ENCODE measurements around the gene CRIP1. TPM values are rescaled to one million over a fixed set of nuclear protein-coding genes. Genes with fewer than 3 reads are reported as not detected.

The CRIP1 gene
- polyA plus RNA-seq, 3 donors, result 688 to 2,084 (median 1,032) TPM

DNA sequence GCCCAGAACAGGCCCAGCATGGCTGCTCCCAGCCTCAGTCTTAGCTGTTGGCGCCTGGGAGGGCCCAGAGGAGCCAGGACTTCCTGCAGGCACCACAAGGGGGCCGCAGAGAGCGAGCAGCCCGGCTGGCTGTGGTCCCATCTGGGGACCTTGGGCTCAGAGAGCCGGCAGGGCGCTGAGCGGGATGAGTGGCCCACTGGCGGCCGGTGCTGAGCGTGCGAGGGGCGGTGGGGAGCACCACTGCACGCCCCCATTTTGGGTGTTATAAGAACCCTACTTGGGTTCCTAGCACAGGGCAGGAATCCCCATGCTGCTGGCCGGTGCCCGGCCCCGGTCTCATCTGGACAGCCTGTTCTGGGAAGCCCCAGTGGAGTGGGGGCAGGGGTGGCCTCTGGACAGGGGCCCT lies 38.0 kb upstream of the CRIP1 start:
- Mint-ChIP-seq H3K27ac (peak overlapping the region in 1 of 7 donors; percentile 11), H3K4me1 (no peaks in the 10 kb centered on the region), H3K27me3 (ENCODE audit: low read depth in 3 of 3) (no peaks in the 10 kb centered on the region), H3K4me3 (no peak overlapping the region), H3K36me3 (peaks cover 27 to 57% of the 10 kb centered on the region in 2 donors), H3K9me3 (no peaks in the 10 kb centered on the region)
- Histone ChIP-seq H3K36me3 (replicated peaks in 1 of 2; ENCODE audit: control insufficient read depth in 1 of 2, insufficient read depth in 2 of 2, low read length in 2 of 2) (peaks cover 30 to 44% of the 10 kb centered on the region in 2 donors), H2AFZ (ENCODE audit: insufficient read depth, low read depth, low read length, poor library complexity, severe bottlenecking) (no peak overlapping the region), H3K9ac (ENCODE audit: insufficient read depth, low read length, poor library complexity, severe bottlenecking) (no peak overlapping the region), H3K4me2 (replicated peaks; ENCODE audit: extremely low read depth, low read length, poor library complexity, severe bottlenecking) (no peak overlapping the region), H3K4me3 (replicated peaks in 1 of 3; ENCODE audit: low read depth in 2 of 3, low read length in 3 of 3) (no peak overlapping the region), H3K27ac (ENCODE audit: low read depth in 1 of 2, low read length in 2 of 2) (no peak overlapping the region), H3K27me3 (ENCODE audit: control insufficient read depth in 2 of 2, insufficient read depth in 2 of 2, low read length in 2 of 2) (no peaks in the 10 kb centered on the region), H3K79me2 (ENCODE audit: insufficient read depth, low read length) (no peaks in the 10 kb centered on the region), H3K4me1 (ENCODE audit: control insufficient read depth in 1 of 2, insufficient read depth in 2 of 2, low read length in 2 of 2) (no peaks in the 10 kb centered on the region), H4K20me1 (ENCODE audit: insufficient read depth, low read length) (peaks cover 12% of the 10 kb centered on the region), H3K9me3 (replicated peaks in 1 of 2; ENCODE audit: control insufficient read depth in 1 of 2, insufficient read depth in 1 of 2, low read length in 2 of 2) (no peaks in the 10 kb centered on the region)
- DNase-seq, result peak; percentile 35 to 53 (median 51)
- intact Hi-C loops (cut with micrococcal nuclease), result loop anchor here (1.0 to 10.0 kb wide), 5 partner anchors 42 to 77 kb away; partner anchors contain the start of genes TEDC1 (in 2 of the 2) and TMEM121 (in 1 of the 2)
- WGBS (ENCODE audit: insufficient coverage), result 71% methylated on average over 12 of the region's 16 CpGs
- peak; percentile 84 for TF ChIP-seq CTCF (IDR thresholded peaks at IDR 0.05)

DNA sequence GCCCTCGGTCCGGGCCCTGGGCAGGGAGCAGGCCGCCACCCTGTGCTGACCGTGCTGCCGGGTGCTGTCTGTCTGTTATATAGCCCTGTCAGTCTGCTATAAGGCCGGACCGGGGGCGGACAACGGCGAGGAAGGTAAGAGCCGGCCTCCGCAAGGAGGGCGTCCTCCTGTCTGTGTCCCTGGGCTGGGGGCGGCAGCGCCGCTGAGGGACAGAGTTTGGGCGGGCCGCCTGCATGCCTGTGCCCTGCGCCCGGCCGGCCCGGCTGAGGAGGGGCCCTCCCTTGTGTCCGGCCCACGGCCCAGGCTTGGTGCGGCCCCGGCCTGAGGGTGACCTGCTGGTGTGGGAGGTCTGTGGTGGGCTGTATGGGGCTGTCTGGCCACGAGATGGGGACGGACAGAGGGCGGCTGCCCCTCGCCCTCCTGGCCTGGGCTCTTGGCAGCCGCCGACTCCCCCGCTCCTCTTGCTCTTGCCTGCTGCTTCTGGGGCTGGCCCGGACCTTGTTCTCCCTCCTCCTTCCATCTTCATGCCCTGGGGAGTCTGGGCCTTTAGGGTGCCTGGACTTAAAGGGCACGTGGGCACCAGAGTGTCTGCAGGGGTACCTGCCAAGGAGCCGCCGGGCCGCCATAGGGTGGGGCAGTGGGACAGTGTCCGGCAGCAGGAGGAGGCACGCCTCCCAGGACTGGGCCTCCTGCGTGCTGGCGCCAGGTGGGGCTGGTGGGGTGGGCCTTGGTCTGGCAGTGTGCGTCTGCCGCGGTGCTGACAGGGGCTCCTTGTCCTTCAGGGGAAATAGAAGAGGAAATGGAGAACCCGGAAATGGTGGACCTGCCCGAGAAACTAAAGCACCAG lies 37.2 kb upstream of the CRIP1 start:
- Histone ChIP-seq H3K27ac (ENCODE audit: low read depth in 1 of 2, low read length in 2 of 2) (no peak overlapping the region), H3K4me1 (ENCODE audit: control insufficient read depth in 1 of 2, insufficient read depth in 2 of 2, low read length in 2 of 2) (no peaks in the 10 kb centered on the region), H3K27me3 (ENCODE audit: control insufficient read depth in 2 of 2, insufficient read depth in 2 of 2, low read length in 2 of 2) (no peaks in the 10 kb centered on the region), H3K4me3 (replicated peaks in 1 of 3; ENCODE audit: low read depth in 2 of 3, low read length in 3 of 3) (no peak overlapping the region), H3K9ac (ENCODE audit: insufficient read depth, low read length, poor library complexity, severe bottlenecking) (no peak overlapping the region), H3K9me3 (replicated peaks in 1 of 2; ENCODE audit: control insufficient read depth in 1 of 2, insufficient read depth in 1 of 2, low read length in 2 of 2) (no peaks in the 10 kb centered on the region), H3K36me3 (replicated peaks in 1 of 2; ENCODE audit: control insufficient read depth in 1 of 2, insufficient read depth in 2 of 2, low read length in 2 of 2) (peaks cover 38 to 52% of the 10 kb centered on the region in 2 donors), H3K79me2 (ENCODE audit: insufficient read depth, low read length) (no peaks in the 10 kb centered on the region), H3K4me2 (replicated peaks; ENCODE audit: extremely low read depth, low read length, poor library complexity, severe bottlenecking) (no peak overlapping the region), H2AFZ (ENCODE audit: insufficient read depth, low read depth, low read length, poor library complexity, severe bottlenecking) (no peak overlapping the region), H4K20me1 (ENCODE audit: insufficient read depth, low read length) (peaks cover 12% of the 10 kb centered on the region)
- H3K27me3 Mint-ChIP-seq (ENCODE audit: low read depth in 3 of 3), result no peaks in the 10 kb centered on the region
- H3K36me3 Mint-ChIP-seq, result peaks cover 33 to 64% of the 10 kb centered on the region in 2 donors
- 98% methylated on average over 43 of the region's 47 CpGs for WGBS (ENCODE audit: insufficient coverage)
- no peak for TF ChIP-seq CTCF (IDR thresholded peaks at IDR 0.05)
- intact Hi-C loops (cut with micrococcal nuclease), result loop anchor here (2.0 to 10.0 kb wide), 4 partner anchors 41 to 75 kb away; partner anchors contain the start of genes TEDC1 (in 2 of the 2) and TMEM121 (in 1 of the 2)
- DNase-seq, result no peak
- H3K4me3 Mint-ChIP-seq, result no peak overlapping the region
- H3K27ac Mint-ChIP-seq, result peak overlapping the region in 1 of 7 donors; percentile 71
- H3K9me3 Mint-ChIP-seq, result no peaks in the 10 kb centered on the region
- H3K4me1 Mint-ChIP-seq, result no peaks in the 10 kb centered on the region

All from CD14-positive monocyte (primary cell).